Measurements from ENCODE around the gene CTTNBP2.

- TF ChIP-seq CTCF (IDR thresholded peaks at IDR 0.05) (no peak), EZH2 (IDR thresholded peaks at IDR 0.05) (no peak)
Measured at GRCh38 chr7:117682681-117683385, 190.4 kb downstream of the CTTNBP2 start.
